Measurements from ENCODE around the gene DGKI. TPM values are rescaled to one million over a fixed set of nuclear protein-coding genes. Genes with fewer than 3 reads are reported as not detected.
A peak's percentile ranks its signal among the peaks of the same experiment; 100 is the strongest.

The DGKI gene
- total RNA-seq, 4 donors from 2014 or later: 0.66 to 2.9 (median 1.7) TPM

DNA sequence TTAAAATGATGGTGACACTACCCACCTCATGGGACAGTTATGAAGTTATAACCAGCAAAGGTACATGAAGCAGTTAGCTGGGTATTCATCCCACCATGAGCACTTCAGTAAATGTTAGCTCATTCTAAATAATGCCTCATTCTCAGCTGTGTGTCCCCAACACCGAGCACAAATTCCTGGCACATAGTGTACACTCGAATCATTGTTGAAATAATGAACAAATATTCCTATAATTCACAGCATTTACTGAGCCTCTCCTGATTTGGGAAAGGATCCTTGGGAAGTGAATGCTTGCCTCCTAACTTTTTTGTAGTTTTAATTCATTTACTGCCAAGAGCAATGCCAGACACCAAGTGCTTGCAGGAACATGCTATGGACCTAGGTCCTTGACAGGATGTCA, 235.2 kb downstream of the DGKI start:
- Histone ChIP-seq H3K9me3 (no peaks in the 10 kb centered on the region), H3K27ac (replicated peaks in 1 of 4) (no peak overlapping the region), H3K4me3 (no peak overlapping the region), H3K27me3 (no peaks in the 10 kb centered on the region), H3K36me3 (no peaks in the 10 kb centered on the region), H3K4me1 (no peaks in the 10 kb centered on the region)
- 82% methylated on average over 2 of the region's 2 CpGs for WGBS
- intact Hi-C loops (cut with DNase I): no loop called here
- no peak for DNase-seq (ENCODE audit: extremely low spot score)
- TF ChIP-seq POLR2A (IDR thresholded peaks at IDR 0.05; ENCODE audit: low read depth) (no peak), EP300 (IDR thresholded peaks at IDR 0.05) (no peak), POLR2AphosphoS5 (IDR thresholded peaks at IDR 0.05) (no peak)
- TF ChIP-seq, protein P1, sequence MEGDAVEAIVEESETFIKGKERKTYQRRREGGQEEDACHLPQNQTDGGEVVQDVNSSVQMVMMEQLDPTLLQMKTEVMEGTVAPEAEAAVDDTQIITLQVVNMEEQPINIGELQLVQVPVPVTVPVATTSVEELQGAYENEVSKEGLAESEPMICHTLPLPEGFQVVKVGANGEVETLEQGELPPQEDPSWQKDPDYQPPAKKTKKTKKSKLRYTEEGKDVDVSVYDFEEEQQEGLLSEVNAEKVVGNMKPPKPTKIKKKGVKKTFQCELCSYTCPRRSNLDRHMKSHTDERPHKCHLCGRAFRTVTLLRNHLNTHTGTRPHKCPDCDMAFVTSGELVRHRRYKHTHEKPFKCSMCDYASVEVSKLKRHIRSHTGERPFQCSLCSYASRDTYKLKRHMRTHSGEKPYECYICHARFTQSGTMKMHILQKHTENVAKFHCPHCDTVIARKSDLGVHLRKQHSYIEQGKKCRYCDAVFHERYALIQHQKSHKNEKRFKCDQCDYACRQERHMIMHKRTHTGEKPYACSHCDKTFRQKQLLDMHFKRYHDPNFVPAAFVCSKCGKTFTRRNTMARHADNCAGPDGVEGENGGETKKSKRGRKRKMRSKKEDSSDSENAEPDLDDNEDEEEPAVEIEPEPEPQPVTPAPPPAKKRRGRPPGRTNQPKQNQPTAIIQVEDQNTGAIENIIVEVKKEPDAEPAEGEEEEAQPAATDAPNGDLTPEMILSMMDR (IDR thresholded peaks at IDR 0.05): no peak

DNA sequence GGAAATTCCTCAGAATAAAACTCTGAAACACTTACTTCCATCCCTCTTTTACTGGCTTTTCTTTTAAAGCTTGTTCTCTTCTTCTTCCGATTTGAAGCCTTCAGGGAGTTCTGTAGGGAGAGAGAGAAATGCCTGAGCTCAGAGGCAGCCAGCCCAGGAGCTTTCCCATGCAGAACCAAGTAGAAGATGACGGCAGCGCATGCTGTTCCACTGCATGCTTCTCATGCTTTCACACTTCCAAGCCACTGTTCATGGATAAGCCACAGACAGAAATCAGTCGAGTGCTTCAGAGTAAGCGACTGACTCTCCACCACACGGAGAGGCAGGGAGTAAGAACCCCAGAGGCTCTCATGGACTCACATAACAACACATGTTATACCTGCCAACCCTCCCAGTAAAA, 237.3 kb downstream of the DGKI start:
- intact Hi-C loops (cut with DNase I): loop anchor here (5.0 kb wide), 1 partner anchor 288 kb away; no protein-coding TSS in a partner anchor
- H3K27me3 ChIP-seq: no peaks in the 10 kb centered on the region
- TF ChIP-seq POLR2A (IDR thresholded peaks at IDR 0.05; ENCODE audit: low read depth) (no peak), POLR2AphosphoS5 (IDR thresholded peaks at IDR 0.05) (no peak)
- TF ChIP-seq, protein P1 (IDR thresholded peaks at IDR 0.05): no peak
- WGBS: 80% methylated on average over 6 of the region's 6 CpGs
- no peak for DNase-seq (ENCODE audit: extremely low spot score)
- no peaks in the 10 kb centered on the region for H3K9me3 ChIP-seq
- H3K27ac ChIP-seq (replicated peaks in 1 of 4): no peak overlapping the region
- no peaks in the 10 kb centered on the region for H3K36me3 ChIP-seq
- no peak overlapping the region for H3K4me3 ChIP-seq
- no peaks in the 10 kb centered on the region for H3K4me1 ChIP-seq

DNA sequence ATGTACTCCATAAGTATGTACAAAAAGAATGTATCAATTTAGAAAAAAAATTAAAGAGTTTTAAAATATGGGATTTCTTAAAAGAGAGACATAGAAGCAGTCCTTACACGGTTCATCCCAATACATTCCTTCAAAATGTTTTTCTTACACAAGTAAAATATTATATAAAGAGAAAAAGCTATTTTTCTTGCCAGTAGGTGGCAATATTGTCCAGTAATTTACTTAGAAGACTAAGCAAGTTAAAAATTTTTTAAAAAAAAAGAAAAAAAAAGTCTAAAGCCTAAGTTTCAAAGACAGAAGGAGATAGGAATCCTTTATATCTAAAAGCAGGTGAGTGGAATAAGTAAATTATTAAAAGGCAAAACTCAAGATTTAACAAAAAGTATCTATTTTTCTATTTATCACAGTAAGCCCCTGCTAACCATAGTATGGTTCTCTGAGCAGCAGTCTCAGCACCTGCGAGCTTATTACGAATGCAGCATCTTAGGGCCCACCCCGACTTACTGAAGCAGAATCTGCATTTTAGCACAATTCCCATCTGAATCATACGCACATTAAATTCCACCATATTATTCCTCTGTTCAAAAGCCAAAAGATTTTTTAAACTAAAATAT, 240.6 kb downstream of the DGKI start:
- intact Hi-C loops (cut with DNase I): loop anchor here (5.0 kb wide), 1 partner anchor 291 kb away; no protein-coding TSS in a partner anchor
- Histone ChIP-seq H3K36me3 (no peaks in the 10 kb centered on the region), H3K27me3 (no peaks in the 10 kb centered on the region), H3K9me3 (no peaks in the 10 kb centered on the region), H3K4me1 (no peaks in the 10 kb centered on the region), H3K27ac (replicated peaks in 1 of 4) (no peak overlapping the region), H3K4me3 (no peak overlapping the region)
- no peak for DNase-seq (ENCODE audit: extremely low spot score)
- TF ChIP-seq POLR2AphosphoS5 (IDR thresholded peaks at IDR 0.05): no peak
- no peak for TF ChIP-seq POLR2A (IDR thresholded peaks at IDR 0.05; ENCODE audit: low read depth)
- TF ChIP-seq, protein P1 (IDR thresholded peaks at IDR 0.05): peak; percentile 31 to 60 (median 59)
- TF ChIP-seq EP300 (IDR thresholded peaks at IDR 0.05): no peak
- WGBS: 64% methylated on average over 5 of the region's 5 CpGs

DNA sequence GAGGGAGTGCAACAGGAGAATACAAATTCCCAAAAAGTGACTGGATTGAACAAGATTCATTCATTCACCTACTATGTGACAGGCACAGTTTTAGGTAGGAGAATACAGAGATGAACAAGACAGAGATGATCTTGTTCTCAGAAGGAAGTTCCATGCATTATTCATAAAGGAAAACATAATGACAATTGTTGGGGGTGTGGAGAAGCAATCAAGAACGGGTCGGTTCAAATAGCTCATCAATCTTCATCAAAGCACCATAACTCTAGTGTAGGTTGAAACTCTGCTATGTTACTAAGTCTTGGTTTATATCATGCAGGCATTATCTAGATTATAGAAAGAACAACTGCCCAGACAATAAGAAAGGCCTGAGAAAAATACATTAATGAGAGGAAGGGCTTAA, 243.7 kb downstream of the DGKI start:
- intact Hi-C loops (cut with DNase I): no loop called here
- H3K4me3 ChIP-seq: no peak overlapping the region
- no peaks in the 10 kb centered on the region for H3K9me3 ChIP-seq
- H3K36me3 ChIP-seq: no peaks in the 10 kb centered on the region
- no peaks in the 10 kb centered on the region for H3K27me3 ChIP-seq
- WGBS: 36% methylated on average over 2 of the region's 2 CpGs
- H3K4me1 ChIP-seq: no peaks in the 10 kb centered on the region
- TF ChIP-seq POLR2A (IDR thresholded peaks at IDR 0.05; ENCODE audit: low read depth): no peak
- TF ChIP-seq EP300 (IDR thresholded peaks at IDR 0.05): no peak
- TF ChIP-seq, protein P1 (IDR thresholded peaks at IDR 0.05): no peak
- TF ChIP-seq POLR2AphosphoS5 (IDR thresholded peaks at IDR 0.05): no peak
- no peak overlapping the region for H3K27ac ChIP-seq (replicated peaks in 1 of 4)
- DNase-seq (ENCODE audit: extremely low spot score): no peak

DNA sequence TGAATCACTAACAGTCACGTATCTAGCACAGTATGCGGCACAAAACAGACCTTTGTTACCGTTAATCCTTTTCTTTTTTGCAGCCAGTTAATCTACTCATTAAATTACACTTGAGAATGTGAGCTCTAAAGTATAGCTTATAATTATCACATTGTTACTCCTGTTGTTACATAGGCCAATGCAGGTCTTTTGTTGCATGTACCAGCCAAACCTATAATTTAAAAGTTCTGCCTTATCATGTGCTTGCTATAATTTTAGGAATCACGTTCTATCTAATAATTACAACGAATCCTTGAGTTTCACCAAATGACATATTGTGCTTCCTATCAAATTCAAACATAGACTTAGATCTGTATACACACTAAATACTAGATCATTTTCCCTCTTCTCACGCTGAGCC, 245.1 kb downstream of the DGKI start:
- Histone ChIP-seq H3K9me3 (no peaks in the 10 kb centered on the region), H3K4me1 (no peaks in the 10 kb centered on the region), H3K36me3 (no peaks in the 10 kb centered on the region), H3K27me3 (no peaks in the 10 kb centered on the region), H3K27ac (replicated peaks in 1 of 4) (no peak overlapping the region), H3K4me3 (no peak overlapping the region)
- no peak for DNase-seq (ENCODE audit: extremely low spot score)
- intact Hi-C loops (cut with DNase I): no loop called here
- TF ChIP-seq POLR2AphosphoS5 (IDR thresholded peaks at IDR 0.05) (no peak), EP300 (IDR thresholded peaks at IDR 0.05) (no peak), POLR2A (IDR thresholded peaks at IDR 0.05; ENCODE audit: low read depth) (no peak)
- TF ChIP-seq, protein P1 (IDR thresholded peaks at IDR 0.05): no peak
- 96% methylated on average over 6 of the region's 6 CpGs for WGBS
